Esophagus muscularis mucosa (tissue), 3 donors: ENCODE data around the gene THNSL1.

Experiments
- EP300 ChIP-seq: sonication (generic); formaldehyde crosslinking; IDR thresholded peaks from one replicate; pipeline ENCODE4 v1.6.1; 2017; ENCODE audit warnings: antibody characterized with exemption
- TF ChIP-seq, protein P1 (sequence below), 3 experiments: fragments of 200-600 bp in 2 of 3; fragments of 450-650 bp in 1 of 3; sonication (generic) in 2 of 3; IDR thresholded peaks; one replicate each; pipeline ENCODE4 v1.5.1; 2017 to 2019; ENCODE audit warnings: antibody characterized with exemption in 3 of 3, mild to moderate bottlenecking in 2 of 3, moderate library complexity in 1 of 3

DNA sequence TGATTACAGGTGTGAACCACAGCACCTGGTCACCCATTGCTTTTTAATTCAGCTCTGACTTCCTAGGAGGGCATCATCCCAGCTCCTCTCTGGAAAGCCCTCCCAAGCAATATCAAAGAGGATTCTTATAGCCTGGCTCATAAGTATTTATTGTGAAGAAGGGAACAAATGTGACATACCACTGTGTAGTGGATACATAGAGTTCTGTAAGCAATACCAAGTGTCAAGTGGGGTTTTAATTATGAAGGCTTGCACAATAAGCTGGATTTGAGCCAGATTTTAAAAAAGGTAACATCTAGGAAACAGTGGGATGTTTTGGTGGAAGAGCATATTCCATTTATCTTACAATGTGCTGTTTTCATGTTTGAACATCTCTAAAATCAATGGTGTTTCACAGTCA is 45.0 kb upstream of the THNSL1 start:
- TF ChIP-seq, protein P1, sequence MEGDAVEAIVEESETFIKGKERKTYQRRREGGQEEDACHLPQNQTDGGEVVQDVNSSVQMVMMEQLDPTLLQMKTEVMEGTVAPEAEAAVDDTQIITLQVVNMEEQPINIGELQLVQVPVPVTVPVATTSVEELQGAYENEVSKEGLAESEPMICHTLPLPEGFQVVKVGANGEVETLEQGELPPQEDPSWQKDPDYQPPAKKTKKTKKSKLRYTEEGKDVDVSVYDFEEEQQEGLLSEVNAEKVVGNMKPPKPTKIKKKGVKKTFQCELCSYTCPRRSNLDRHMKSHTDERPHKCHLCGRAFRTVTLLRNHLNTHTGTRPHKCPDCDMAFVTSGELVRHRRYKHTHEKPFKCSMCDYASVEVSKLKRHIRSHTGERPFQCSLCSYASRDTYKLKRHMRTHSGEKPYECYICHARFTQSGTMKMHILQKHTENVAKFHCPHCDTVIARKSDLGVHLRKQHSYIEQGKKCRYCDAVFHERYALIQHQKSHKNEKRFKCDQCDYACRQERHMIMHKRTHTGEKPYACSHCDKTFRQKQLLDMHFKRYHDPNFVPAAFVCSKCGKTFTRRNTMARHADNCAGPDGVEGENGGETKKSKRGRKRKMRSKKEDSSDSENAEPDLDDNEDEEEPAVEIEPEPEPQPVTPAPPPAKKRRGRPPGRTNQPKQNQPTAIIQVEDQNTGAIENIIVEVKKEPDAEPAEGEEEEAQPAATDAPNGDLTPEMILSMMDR (IDR thresholded peaks at IDR 0.05), result no peak
- TF ChIP-seq EP300, result no peak
